CD4-positive, alpha-beta T cell treated with Interleukin-17A for 1 hour (primary cell): ENCODE data around the gene ZSCAN1.
A peak's percentile ranks its signal among the peaks of the same experiment; 100 is the strongest.
"Not testable (repeated sequence)": the region's sequence is repeated elsewhere in the genome, so short reads cannot be mapped to it uniquely, and the experiment has no call there.

Experiments
- DNase-seq: peaks from one replicate; pipeline ENCODE4 v3.0.0-alpha.2; 2020

The ZSCAN1 gene

GRCh38 chr19:58033741-58034476 lies at the start of gene ZSCAN1:
Gene ZSCAN1 (plus strand): TSS chr19:58034025. CDS start chr19:58037837, 3,812 bp downstream.
- DNase-seq: peak; percentile 21

- DNase-seq: no peak
Measured at GRCh38 chr19:57992841-57993240, 41.0 kb upstream of the ZSCAN1 start.

GRCh38 chr19:58000677-58001076 lies 33.1 kb upstream of the ZSCAN1 start:
- DNase-seq: no peak

GRCh38 chr19:58001895-58002369 lies 31.9 kb upstream of the ZSCAN1 start:
- no peak for DNase-seq

GRCh38 chr19:58002384-58003173 lies 31.2 kb upstream of the ZSCAN1 start, which contains the start of gene ZNF606:
Gene ZNF606 (minus strand): TSS chr19:58002820. CDS start chr19:58001319, 1,501 bp downstream.
- peak; percentile 88 for DNase-seq

GRCh38 chr19:58003174-58003828 lies 30.5 kb upstream of the ZSCAN1 start:
- DNase-seq: no peak

- DNase-seq: no peak
Measured at GRCh38 chr19:58007285-58007684, 26.5 kb upstream of the ZSCAN1 start.

GRCh38 chr19:58008877-58009276 lies 24.9 kb upstream of the ZSCAN1 start:
- not testable (repeated sequence) for DNase-seq

GRCh38 chr19:58009301-58009665 lies 24.5 kb upstream of the ZSCAN1 start:
- no peak for DNase-seq

- DNase-seq: peak; percentile 71
Measured at GRCh38 chr19:58009666-58010301, 24.0 kb upstream of the ZSCAN1 start.

- no peak for DNase-seq
Measured at GRCh38 chr19:58010507-58010906, 23.3 kb upstream of the ZSCAN1 start.

GRCh38 chr19:58014141-58014540 lies 19.7 kb upstream of the ZSCAN1 start:
- DNase-seq: no peak

GRCh38 chr19:58020129-58020528 lies 13.7 kb upstream of the ZSCAN1 start:
- no peak for DNase-seq

GRCh38 chr19:58021541-58022282 lies 12.1 kb upstream of the ZSCAN1 start:
- peak; percentile 61 for DNase-seq

- no peak for DNase-seq
Measured at GRCh38 chr19:58022283-58022660, 11.6 kb upstream of the ZSCAN1 start.

GRCh38 chr19:58024661-58025060 lies 9.2 kb upstream of the ZSCAN1 start:
- DNase-seq: no peak

GRCh38 chr19:58034477-58034793 lies 610 bp downstream of the ZSCAN1 start:
- no peak for DNase-seq

- no peak for DNase-seq
Measured at GRCh38 chr19:58035863-58036262, 2.0 kb downstream of the ZSCAN1 start.

GRCh38 chr19:58037927-58038687 lies 4.3 kb downstream of the ZSCAN1 start:
- no peak for DNase-seq

- DNase-seq: no peak
Measured at GRCh38 chr19:58038688-58039204, 4.9 kb downstream of the ZSCAN1 start.

- DNase-seq: no peak
Measured at GRCh38 chr19:58040751-58041525, 7.1 kb downstream of the ZSCAN1 start.
